ENCODE results near the gene SPAG4.

DNA sequence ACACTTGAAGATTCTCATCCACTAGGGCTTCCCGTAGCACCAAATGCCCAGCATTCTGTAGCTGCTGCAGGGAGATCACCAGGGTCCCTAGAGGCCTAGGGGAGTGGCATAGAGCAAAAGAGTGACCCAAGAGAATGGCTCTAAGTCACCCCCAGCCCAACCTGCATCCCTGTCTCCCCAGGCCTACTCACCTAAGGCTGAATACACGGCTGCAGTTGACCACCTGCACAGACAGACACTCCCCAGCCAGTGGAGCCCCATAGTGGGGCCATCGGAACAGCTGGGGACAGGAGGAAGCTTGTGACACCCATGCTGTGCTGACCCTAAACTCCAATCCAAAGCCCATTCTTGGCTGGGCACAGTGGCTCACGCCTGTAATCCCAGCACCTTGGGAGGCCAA is 9.5 kb upstream of the SPAG4 start:
- no peak for TF ChIP-seq EZH2phosphoT487 (IDR thresholded peaks at IDR 0.05; ENCODE audit: borderline replicate concordance, low read length)
- TF ChIP-seq, protein P1, sequence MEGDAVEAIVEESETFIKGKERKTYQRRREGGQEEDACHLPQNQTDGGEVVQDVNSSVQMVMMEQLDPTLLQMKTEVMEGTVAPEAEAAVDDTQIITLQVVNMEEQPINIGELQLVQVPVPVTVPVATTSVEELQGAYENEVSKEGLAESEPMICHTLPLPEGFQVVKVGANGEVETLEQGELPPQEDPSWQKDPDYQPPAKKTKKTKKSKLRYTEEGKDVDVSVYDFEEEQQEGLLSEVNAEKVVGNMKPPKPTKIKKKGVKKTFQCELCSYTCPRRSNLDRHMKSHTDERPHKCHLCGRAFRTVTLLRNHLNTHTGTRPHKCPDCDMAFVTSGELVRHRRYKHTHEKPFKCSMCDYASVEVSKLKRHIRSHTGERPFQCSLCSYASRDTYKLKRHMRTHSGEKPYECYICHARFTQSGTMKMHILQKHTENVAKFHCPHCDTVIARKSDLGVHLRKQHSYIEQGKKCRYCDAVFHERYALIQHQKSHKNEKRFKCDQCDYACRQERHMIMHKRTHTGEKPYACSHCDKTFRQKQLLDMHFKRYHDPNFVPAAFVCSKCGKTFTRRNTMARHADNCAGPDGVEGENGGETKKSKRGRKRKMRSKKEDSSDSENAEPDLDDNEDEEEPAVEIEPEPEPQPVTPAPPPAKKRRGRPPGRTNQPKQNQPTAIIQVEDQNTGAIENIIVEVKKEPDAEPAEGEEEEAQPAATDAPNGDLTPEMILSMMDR (IDR thresholded peaks at IDR 0.05; ENCODE audit: low read depth, low read length, poor library complexity, severe bottlenecking), result no peak
